HG02840 (cell line): ENCODE results near the gene ANGPTL7.
"Not testable (repeated sequence)": the region's sequence is repeated elsewhere in the genome, so short reads cannot be mapped to it uniquely, and the experiment has no call there.

ENCODE experiments used
- ATAC-seq: cut with Tn5 transposase; IDR thresholded peaks from one replicate; pipeline ENCODE4 v1.9.1; 2021; ENCODE audit warnings: mild to moderate bottlenecking, moderate library complexity, moderate number of reproducible peaks; ENCODE audit not compliant: unreplicated experiment, low FRiP score

Gene ANGPTL7

DNA sequence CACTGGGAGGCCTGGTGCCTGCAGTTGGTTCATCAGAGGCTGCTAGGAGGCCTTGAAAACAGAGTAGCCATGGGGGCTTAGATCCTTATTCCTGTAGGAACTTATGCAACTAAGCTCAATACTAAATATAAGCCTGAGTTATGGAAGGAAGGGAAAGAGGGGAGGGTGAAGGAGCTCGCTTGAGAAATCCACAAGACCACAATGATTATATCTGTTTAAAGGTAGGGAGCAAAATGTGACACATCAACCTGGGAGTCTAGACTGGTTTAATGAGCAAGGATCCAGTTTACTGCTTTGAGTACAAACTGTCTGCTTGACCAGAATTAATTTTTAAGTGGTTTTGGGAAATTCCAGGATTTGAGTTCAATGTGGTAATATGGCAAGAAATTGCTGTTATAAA is 20.4 kb upstream of the ANGPTL7 start:
- ATAC-seq: no peak

DNA sequence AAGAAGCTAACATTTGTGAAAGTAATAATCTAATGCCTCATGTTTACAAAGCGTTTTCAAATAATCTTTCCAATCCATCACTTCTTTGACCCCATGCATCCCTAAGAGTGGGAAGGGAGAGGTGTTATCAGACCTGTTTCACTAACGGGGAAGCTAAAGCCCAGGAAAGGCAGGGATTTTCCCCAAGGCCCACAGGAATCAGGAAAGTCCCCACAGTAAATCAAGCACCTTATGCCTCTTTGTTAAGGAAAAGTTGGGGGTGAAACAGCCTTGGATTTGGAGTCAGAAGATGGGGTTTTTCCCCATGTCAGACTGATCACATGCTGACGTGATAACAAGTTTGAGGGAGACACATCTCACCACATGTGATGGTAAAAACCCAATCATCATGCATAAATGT is 20.0 kb upstream of the ANGPTL7 start:
- ATAC-seq: no peak

DNA sequence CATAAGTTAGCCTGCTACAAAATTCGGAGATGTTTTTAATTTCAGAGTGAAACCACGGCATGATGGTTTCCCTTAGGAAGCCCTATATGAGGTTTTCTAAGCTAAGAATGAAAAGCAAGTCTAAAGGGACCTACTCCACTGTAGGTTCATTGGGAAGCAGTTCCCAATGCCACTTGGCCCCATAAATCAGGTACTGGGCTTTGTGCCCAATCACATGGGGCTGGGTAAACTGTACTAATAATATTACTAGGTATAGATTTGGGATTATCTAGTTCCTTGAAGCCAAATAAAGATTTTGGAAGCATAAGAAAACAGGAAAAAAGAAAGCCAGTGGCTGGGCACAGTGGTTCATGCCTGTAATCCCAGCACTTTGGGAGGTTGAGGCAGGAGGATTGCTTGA is 19.1 kb upstream of the ANGPTL7 start:
- ATAC-seq: no peak

DNA sequence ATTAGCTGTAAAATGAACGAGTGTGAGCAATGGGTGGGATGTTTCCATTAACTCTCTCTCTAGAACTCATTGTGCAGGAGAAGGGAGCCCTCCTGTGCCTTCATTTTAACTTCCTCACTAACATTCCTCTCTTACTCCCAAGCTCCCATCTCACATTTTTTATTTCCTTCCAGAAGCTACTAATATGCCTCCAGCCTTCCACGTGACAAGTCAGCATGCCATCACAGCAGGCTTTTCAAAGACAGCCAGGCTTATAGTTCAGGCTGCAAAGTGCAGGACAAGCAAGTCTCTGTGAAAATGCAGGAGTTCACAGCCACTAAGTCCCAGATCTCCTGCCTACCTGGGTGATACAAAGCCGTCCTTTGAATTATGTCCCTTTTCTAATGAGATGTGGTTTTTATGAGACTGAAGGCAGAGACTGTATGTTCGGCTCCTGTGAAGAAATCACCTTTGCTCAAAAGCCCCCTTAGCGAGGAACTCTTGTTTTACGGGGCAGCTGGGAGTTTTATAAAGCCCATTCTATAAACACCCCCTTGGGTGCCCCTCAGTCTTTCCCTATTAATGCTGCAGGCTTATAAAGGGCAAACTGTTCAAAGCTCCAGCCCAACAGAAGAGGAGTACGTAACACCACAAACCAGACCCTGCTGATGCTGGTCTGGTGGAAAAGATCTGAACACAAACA is 14.8 kb upstream of the ANGPTL7 start:
- ATAC-seq: no peak

DNA sequence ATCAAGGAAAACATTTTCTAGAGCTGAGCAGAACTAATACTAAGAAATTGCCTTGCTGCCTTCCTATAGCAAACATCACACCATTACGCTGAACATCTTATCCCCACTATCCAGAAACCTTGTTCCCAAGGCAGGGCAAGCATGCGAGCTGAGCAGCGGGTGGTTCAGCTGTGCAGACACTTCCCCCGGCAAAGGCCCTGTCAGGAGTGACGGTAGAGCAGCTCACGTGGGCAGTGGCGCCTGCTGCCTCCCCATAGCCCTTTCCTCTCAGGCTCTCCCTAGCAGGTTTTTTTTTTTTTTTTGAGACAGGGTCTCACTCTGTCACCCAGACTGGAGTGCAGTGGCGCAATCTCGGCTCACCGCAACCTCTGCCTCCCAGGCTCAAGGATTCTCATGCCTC is 13.7 kb upstream of the ANGPTL7 start:
- ATAC-seq: no peak

DNA sequence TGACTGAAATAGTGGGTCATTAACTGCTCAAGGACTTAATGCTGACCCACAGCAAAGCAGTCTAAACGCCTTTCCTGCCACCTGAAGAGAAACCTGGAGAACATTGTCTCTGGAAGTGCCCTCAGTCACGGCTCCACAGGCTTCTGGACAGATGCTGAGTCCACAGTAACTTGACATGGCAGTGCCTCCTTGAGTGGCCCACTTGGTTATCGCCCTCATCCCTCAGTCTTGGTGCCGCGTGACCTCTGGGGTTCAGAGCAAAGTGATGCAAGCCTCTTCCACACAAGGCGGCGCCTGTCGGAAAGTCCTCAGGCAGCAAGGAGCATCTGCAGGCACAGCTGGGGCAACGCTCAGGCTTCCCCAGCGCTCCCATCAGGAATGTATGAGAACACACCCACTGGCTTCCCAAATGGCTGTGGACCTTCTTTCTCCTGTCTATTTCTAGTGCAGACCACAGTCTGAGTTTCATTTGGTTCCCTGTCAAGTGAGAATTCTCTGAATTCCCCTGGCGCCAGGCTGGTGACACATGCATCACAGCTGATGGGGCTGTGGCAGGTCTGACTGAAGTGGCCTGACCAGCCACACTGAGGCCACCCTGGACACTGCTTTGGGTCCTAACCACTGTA is 13.0 kb upstream of the ANGPTL7 start:
- no peak for ATAC-seq

DNA sequence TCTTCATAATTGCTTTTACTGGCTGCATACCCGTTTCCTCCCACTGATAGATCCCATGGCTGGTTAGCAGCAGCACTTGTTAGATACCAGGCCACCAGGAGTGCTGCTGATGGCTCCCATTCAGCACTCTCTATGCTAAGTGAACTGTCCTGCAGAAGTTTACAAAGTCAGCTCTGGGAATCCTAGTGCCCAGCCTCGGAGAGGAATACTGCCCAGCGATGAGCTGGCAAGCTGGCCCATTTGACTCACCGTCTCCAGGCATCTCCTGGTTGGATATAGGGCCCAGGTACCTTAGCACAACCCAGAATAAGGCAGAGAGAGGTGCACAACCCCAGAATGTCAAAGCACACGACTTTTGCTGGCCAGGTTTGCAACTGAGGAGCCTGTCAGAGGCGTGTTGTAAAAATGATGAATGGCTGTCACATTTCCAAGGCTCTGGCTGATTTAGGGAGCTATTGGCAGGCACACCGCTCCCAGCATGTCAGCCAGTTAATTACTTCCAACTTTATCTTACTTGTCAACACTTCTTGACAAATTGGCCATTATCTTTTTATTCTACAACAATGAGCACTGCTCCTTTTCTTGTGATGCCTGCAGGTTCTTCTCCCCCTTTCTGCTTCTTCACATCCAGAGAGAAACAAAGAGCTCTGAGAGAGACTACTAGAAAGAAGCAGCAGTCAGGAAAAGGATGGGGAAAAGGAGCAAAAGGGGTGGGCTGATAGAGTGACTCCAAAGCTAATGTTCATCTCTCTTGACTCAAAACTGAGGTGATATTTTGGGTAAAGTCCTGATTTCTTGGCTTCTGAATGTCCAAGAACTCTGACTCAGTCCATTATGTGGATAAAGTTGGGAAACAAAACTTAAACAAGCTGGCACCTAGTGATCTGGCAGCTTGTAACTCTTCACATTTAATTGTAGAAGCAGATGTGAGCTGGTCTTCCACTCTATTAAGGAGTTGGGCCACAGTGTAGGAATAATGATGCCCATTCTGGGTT is 10.8 kb upstream of the ANGPTL7 start:
- no peak for ATAC-seq

DNA sequence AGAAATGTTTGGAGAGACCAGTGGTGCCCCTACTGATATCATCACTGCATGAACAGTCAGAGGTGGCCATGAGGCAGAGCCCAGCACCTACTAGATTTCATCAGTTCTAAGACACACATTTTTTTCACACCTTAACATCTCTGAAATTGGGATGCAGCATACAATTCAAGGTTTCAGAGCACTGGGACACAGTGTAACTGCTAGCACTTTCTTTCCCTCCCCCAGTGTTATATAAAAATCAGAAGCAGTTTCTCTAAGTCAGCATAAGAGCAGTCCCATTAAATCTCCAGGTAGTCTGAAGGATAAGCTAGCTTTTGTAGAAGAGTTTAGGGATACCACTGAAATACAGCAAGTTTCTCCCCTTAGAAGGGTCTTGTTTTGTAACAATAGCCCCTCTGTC is 10.0 kb upstream of the ANGPTL7 start:
- no peak for ATAC-seq

DNA sequence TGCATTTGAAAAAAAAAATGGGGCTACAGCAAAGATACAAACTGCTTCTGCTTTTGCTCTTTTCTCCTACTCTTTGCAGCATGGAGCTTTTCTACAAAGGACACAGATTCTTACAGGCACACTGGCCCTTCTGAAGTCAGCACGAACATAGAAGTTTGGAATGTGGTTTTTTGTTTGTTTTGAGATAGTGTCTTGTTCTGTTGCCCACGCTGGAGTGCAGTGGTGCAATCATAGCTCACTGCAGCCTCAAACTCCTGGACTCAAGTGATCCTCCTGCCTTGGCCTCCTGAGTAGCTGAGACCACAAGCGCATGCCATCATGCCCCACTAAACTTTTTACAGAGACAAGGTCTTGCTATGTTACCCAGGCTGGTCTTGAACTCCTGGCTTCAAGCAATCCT is 9.4 kb upstream of the ANGPTL7 start:
- ATAC-seq: not testable (repeated sequence)

DNA sequence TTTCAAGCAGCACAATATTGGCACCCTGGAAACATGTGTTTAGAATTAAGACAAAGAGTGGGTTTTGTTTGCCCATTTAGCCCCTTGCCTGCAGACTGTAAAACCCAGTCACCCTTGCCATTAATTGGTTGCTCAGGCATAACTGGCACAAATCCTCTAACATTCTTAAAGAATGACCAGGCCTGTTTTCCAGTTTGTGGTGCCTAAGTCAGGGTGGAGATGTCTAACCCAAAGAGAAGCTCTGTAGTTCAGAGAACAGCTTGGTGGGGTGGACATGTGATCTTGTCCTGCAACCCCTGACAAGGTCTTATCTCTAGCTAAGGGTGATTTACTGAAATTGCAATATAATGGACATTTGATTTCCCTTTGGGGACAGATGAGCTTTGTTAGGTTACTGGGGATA is 8.8 kb upstream of the ANGPTL7 start:
- ATAC-seq: no peak

DNA sequence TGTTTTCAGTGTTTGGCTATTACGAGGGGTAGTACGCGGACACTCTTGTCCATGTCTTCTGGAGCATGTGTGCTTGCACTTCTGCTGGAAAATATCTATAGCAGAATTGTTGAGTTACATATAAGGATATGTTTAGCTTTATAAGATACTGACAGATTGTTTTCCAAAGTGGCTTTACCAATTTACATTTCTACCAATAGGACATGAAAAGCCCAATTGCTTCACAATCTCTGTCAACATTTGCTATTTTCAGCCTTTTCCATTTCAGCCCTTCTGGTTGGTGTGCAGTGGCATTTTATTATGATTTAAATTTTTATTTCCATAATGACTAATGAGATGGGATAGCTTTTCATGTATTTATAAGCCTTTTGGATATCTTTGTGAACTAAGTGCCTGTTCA is 6.3 kb upstream of the ANGPTL7 start:
- ATAC-seq: no peak

DNA sequence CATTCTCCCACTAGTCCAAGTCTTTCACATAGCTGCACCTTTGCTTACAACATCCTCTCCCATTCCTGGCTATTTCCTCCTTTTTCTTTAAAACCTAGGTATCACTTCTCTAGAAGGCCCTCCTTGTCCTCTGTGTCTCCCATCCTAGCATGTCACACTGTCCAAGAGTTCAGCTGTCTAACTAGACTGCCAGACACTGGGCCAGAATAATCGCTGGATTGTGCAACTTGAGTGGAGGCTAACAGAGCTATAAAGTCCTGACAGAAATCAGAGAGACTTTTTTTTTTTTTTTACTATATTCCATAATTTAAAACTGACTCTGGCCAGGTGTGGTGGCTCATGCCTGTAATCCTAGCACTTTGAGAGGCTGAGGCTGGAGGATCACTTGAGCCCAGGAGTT is 4.2 kb upstream of the ANGPTL7 start:
- ATAC-seq: no peak

DNA sequence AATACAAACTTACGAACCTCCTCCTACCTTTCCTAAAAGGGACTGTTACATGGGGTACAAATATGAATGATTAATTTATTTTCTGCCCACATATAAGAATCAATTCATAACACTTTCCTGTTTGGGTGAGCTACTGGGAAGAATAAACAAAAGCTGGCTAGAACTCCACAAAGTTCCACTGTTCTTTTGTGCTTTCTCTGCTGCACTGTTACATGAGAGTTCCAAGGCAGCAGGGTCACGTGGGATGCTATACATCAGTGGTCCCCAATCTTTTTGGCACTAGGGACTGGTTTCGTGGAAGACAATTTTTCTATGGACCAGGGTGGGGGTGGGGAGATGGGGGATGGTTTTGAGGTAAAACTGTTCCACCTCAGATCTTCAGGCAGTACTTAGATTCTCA is 2.2 kb upstream of the ANGPTL7 start:
- ATAC-seq: no peak

DNA sequence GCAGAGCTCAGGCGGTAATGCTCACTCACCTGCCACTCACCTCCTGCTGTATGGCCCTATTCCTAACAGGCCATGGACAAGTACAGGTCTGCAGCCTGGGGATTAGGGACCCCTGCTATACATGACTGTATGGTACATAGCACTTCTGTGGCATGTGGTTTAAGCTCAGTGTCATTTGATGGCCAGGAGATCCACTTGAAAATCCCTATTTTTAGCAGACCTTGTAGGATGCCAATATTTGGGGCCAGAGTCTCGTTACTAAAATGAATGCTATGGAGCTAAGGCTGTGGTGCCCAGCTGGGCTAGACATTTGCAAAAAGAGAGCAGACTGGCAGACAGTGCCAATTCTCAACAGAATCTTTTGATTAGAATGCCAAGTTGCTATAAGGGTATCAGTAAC is 1.7 kb upstream of the ANGPTL7 start:
- no peak for ATAC-seq

DNA sequence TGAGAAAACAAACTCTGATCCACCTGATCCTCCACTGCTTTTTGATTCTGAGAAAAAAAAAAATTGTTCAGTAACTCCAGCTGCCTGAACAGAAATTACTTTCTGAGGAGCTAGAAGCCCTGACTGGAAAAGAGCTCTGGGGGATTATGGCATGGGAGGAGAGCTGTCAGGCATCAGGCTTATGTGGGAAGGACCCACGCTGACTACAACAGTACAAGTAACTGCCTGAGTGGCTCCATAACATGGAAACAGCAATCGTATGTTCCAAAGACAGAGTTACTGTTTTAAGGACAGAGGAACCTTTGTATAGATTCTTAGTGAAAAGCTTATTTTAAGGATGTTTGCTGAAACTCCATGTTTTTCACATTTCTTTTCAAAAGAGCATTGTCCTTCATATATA is 1.2 kb upstream of the ANGPTL7 start:
- no peak for ATAC-seq

DNA sequence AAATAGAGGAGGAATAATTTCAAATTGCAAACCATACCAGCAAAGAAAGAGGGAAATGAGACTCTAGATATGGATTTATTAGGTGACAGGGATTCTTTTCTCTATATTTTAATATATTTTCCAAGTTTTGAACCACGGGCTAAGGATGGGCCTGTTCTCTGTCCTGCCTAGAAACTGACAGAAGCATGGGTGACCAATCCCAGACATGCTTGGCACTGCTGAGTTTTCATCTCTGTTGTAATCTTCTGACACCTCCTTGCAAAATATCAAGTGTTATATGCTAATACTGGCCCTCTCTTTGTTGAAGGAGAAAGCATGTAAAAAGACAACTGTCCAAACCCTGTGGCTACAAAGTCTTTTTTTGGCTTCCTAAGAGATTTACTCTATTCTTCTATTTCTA is 774 bp upstream of the ANGPTL7 start:
- no peak for ATAC-seq

DNA sequence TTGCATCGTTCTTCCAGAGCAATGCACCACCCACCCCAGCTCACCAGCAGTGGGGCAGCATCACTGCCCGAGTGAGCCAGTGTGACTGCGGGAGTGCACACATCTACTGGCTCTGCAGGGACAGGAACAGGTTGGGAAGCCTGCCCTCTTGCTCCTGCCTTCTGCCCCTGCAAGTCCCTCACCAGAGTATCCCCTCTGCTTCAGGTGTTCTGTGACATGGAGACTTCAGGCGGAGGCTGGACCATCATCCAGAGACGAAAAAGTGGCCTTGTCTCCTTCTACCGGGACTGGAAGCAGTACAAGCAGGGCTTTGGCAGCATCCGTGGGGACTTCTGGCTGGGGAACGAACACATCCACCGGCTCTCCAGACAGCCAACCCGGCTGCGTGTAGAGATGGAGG is 4.2 kb downstream of the ANGPTL7 start:
- no peak for ATAC-seq

DNA sequence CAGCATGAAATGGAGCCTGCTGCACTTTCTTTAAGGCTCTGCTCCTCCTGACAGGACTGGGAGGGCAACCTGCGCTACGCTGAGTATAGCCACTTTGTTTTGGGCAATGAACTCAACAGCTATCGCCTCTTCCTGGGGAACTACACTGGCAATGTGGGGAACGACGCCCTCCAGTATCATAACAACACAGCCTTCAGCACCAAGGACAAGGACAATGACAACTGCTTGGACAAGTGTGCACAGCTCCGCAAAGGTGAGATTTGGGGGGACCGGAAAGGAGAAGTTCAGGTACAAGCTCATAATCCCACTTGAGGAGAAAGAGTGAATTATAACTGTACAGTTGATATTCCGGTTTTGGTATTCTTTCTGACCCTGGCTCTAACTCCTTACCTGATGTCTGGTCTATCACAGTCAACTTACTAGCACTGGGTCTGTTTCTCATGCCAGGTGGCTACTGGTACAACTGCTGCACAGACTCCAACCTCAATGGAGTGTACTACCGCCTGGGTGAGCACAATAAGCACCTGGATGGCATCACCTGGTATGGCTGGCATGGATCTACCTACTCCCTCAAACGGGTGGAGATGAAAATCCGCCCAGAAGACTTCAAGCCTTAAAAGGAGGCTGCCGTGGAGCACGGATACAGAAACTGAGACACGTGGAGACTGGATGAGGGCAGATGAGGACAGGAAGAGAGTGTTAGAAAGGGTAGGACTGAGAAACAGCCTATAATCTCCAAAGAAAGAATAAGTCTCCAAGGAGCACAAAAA is 5.4 kb downstream of the ANGPTL7 start:
- ATAC-seq: no peak

DNA sequence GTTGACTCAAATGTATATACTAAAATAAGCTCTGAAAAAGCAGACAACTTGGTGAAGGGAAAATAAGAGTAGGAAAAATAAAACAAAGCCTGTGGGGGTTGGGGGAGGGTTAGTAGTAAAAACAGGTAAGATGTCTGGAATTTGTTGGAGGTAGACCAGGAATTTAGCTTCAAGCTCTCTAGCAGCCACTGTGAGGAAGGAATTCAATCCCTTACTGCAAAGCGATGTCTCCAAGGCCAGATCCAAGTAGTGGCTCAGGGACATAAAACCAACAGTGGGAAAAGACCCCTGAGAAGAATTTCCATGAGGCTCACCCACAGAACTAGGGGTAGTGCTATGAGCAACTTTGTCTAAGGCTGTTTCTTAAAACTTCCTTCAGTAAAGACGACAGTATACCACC is 7.8 kb downstream of the ANGPTL7 start:
- no peak for ATAC-seq

DNA sequence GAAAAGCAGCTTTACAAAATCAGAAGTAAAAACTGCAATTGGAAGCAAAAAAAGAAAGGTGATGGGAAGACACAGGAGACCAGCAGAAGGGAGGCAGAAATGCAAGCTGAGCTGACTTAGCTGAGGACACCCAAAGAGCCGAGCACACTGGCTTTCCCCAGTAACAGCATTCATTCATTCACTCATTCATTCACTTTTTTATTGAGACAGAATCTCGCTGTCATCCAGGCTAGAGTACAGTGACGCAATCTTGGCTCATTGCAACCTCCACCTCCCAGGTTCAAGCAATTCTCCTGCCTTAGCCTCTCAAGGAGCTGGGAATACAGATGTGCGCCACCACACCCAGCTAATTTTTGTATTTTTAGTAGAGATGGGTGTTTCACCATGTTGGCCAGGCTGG is 8.2 kb downstream of the ANGPTL7 start:
- ATAC-seq: no peak

DNA sequence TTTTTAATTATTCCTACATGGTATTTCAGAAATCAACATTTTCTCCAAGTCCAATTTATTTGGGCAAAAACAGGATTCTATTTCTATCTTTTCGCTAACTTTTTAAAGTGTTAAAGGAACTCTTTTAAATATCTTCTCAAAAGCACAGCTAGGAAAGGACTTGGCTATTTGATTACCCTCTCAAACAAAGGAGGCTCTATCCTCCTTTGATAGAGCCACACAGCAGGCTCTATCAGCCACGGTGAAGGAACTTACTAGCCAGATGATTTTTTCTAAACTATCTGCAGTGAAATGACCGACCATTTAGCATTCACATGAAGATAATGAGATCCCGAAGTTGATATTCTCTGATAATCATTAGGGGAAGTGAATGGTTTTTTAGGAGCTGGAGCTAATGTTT is 9.1 kb downstream of the ANGPTL7 start:
- no peak for ATAC-seq
